Fibroblast of skin of left quadriceps (primary cell): ENCODE data around the gene ZNF420.
"Not testable (repeated sequence)": the region's sequence is repeated elsewhere in the genome, so short reads cannot be mapped to it uniquely, and the experiment has no call there.

Experiments used
- DNase-seq, 2 experiments: peaks; one replicate each; pipeline ENCODE4 v3.0.0-alpha.2; 2013; ENCODE audit warnings: low read depth in 2 of 2

Gene ZNF420

DNA sequence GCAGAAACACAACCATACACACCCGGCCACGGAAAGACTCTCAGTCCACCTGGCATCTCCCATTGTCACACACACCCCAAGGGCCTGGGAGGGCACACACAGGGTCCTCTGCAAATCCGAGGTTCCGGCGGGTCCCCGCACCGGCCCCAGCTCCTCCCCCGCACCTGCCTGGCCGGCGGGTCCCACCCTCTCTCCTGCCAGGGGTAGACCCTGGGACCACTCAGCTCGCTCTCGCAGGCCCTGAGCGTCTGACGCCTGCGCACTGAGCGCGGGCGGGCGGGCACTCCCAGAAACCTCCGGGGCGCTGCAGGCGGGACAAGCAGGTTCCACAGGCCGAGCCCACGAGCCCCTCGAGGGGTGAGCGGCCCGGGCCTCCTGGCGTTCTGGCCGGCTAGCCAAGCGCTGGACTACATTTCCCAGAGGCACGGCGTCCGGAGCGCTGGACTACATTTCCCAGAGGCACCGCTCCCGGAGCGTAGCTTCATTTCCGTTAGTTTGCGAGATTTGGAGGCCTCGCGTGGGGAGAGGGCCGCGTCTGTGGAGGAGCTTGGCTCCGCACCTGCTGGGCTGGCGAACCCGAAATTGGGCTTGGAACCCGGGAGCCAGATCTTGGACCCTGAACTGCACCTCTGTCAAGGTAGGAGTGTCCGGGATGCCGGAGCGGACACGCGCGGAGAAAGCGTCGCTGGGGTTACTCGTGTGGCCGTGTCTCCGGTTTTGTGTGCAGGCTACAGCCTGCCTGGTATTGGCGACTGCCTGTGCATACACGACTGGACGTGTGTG lies at the start of gene ZNF420:
Gene ZNF420 (plus strand): TSS at position 500 of the 783 bp plus-strand sequence. CDS start 10,686 bp downstream, outside the sequence.
- DNase-seq = peak; percentile 89 to 90

DNA sequence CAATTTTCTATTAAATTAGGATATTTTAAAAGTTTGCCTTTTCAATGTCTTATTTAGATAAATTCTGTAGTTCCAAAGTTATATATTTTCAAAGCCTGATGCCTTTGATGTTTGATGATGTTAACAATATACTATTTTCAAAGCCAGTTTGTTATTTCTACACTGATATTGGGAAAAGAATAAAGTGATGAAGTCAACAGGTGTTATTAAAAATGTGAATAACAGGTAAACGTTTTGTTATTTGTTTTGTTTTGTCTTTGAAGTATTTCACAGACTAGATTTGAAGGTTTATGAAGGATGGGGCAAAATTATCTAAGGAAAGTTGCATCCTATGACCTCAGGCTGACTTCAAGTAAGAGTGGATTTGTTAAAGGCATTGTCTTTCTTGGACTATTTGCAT lies 33.1 kb upstream of the ZNF420 start:
- no peak for DNase-seq

DNA sequence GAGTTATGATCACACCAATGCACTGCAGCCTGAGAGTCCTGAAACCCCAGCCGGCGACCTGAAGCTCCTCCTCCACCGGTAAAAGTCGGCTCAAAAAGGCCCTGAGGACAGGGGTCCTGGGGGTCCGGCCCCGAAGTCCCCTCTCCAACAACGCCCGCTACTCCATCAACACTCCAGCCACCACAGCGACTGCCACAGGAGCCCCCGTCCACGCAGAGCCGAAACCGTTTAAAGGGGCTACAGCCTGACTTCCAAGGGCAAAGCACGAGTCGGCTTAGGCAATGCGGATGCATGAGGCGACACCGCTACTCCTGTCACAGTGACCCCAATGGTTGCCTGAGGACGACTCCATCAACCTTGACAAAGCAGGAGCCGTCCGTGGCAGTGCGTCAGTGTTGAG lies 22.9 kb upstream of the ZNF420 start:
- DNase-seq = no peak

GRCh38 chr19:37056776-37057175 lies 21.5 kb upstream of the ZNF420 start:
- DNase-seq = no peak

- DNase-seq = no peak
Measured at GRCh38 chr19:37059142-37059541, 19.1 kb upstream of the ZNF420 start.

DNA sequence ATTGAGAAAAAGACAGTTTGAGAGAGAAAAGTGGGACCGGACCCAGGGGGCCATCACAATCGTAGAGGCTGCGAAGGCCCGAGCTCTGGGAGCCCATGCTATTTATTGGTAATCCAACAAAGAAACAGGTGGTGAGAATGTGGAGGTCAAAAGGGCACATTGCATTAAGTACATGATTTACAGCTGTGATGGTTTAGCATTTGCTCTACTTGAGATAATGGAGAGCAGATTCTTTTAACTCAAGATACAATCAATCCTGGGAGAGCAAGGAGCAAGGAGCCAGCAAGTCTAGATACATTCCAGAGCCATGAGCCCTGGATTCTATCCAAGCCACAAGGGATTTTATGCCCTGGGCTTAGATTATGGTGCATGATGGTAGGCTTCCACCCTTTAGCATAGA lies 13.3 kb upstream of the ZNF420 start:
- DNase-seq = not testable (repeated sequence)

DNA sequence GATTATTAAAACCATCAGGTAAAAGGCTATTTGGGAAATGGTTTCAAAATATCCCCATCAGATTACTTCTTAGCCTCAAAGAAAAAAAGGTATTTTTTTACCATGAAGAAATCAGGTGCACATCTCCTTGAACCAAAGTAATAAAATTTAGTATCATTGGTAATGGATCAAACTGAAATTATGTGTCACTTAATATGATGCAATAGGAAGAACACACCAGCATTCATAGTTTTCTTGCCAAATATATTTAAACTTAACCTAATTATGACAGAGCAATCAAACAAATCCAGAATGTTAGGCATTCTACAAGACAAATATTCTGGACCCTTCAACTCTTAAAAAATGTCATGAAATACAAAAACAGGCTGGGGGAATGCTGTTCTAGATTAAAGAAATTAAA lies 4.1 kb upstream of the ZNF420 start:
- DNase-seq = no peak

DNA sequence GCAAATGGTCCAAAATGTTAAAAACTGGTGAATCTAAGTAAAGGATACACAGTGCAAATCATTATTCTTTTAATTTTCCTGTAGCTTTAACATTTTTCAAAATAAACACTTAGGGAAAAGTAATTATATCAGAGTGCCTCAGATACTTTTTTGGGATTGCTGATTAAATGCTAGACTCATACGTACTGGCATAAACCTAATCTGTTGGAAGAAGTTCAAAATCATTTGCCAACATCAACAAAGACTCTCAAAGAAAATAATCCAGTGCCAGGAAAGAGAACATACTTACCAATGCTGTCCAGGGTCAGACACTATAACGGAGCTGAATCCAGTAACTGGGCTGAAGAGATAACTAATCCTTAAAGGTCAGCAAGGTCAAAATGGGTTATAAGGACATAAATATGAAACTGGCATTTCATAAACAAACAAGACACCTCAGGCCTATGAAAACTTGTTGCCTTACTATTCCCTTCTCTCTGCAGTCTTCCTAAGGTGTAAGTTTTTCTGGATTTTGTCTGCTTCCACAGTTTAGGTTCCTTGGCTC lies 3.3 kb upstream of the ZNF420 start:
- no peak for DNase-seq

DNA sequence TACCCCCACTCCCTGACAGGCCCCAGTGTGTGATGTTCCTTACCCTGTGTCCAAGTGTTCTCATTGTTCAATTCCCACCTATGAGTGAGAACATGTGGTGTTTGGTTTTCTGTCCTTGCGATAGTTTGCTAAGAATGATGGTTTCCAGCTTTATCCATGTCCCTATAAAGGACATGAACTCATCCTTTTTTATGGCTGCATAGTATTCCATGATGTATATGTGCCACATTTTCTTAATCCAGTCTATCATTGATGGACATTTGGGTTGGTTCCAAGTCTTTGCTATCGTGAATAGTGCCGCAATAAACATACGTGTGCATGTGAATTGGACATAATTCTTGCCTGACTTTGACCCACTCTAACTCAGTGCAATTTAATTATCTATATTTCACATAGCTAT lies 1.7 kb upstream of the ZNF420 start:
- DNase-seq = not testable (repeated sequence)

DNA sequence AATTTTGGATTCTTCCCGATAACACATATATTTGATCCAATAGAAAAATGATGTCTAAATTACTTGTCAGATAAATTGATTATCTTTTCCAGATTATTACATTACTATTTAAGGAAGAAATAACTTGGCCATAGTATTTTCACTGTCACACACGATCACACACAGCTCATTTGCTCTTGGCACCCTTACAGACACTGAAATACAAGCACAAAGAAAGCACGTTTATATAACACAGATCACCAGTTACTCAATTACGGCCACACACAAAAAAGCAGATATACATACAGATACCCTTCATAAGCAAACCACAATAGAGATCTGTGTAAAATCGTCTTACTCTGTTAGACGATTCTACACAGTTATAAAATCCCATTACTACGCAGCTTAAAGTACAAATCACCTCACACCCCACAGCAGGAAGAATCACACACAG lies 716 bp upstream of the ZNF420 start:
- no peak for DNase-seq

DNA sequence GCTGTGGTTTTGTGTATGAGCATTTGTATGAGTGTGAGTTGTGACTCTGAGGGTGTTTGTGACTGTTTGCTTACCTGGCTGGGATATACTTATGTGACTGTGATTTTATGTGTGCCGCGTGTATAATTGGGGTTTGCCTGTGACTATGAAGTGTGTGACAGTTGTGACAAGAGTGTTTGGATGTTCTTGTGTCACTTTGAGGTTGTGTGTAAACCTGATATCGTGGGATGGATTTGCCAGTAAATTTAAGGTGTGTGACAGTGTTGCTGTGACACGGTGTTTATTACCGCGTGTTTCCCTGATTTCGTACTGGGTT lies 442 bp downstream of the ZNF420 start:
- no peak for DNase-seq

GRCh38 chr19:37079238-37079637 lies 1.0 kb downstream of the ZNF420 start:
- DNase-seq = no peak

DNA sequence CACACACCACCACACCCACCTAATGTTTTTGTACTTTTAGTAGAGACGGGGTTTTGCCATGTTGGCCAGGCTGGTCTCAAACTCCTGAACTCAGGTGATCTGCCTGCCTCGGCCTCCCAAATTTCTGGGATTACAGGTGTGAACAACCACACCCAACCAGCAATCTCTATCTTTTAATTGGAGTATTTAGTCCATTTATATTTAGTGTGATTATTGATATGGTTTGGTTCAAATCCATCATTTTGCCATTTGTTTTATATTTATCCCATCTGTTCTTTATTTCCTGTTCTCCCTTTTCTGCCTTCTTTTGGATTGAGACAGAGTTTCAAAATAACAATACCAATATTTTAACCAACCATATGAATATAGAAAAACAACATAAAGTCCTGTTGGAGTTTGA lies 4.1 kb downstream of the ZNF420 start:
- DNase-seq = no peak

DNA sequence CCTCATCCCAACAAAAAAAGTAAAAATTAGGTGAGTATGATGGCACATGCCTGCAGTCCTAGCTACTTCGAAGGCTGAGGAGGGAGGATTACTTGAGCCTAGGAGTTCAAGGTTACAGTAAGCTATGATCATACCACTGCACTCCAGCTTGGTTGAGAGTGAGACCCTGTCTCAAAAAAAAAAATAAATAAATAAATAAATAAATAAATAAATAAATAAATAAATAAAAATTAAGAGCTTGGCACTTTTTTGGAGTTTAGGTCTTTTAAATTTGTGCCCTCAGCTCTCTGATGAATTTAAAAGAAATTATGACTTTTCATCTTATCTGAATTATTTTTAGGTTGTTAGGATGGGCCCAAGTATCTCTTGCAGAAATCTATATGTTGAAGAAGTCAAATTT lies 8.9 kb downstream of the ZNF420 start:
- no peak for DNase-seq

DNA sequence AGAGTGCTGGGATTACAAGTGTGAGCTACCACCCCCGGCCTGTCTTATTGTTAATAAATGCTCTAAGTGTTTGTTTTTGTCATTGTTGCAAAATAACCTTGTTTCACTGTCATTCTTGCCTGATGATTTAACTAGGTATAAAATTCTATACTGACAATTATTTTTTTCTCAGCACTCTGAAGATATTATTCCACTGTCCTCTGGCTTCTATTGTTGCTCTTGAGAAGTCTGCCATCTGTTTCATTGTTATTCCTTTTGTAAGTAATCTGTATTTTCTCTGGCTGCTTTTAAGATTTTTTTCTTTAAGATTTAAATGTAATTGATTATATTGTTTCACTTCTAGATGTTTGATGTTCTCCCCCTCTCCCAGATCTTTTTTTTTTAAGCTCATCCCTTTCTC lies 17.6 kb downstream of the ZNF420 start:
- DNase-seq = no peak

DNA sequence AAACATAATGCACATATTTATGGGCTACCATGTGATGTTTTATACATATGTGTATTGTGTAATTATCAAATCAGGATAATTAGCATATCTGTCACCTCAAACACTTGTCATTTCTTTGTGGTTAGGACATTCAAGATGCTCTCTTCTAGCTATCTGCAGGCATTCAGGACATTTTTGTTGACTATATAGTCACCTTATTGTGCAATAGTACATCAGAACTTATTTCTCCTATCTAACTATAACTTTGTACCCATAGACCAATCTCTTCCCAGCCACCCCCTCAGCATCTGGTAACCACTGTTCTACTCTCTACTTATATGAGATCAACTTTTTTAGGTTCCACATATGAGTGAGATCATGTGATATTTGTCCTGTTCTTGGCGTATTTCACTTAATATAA lies 20.3 kb downstream of the ZNF420 start:
- DNase-seq = no peak

- not testable (repeated sequence) for DNase-seq
Measured at GRCh38 chr19:37104135-37104534, 25.9 kb downstream of the ZNF420 start.

DNA sequence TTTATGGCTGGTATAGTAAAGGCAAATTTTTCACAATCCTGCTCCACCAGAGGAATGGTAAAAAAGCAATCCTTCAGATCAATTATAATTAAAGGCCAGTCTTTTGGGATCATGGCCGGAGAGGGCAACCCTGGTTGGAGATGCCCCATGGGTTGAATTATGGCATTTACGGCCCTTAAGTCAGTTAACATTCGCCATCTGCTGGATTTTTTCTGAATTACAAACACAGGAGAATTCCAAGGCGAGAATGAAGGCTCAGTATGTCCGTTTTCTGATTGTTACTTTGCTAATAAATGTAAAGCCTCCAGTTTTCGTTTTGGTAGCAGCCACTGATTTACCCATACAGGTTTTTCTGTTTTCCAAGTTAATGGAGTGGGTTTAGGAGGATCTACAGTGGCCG lies 33.5 kb downstream of the ZNF420 start:
- not testable (repeated sequence) for DNase-seq

DNA sequence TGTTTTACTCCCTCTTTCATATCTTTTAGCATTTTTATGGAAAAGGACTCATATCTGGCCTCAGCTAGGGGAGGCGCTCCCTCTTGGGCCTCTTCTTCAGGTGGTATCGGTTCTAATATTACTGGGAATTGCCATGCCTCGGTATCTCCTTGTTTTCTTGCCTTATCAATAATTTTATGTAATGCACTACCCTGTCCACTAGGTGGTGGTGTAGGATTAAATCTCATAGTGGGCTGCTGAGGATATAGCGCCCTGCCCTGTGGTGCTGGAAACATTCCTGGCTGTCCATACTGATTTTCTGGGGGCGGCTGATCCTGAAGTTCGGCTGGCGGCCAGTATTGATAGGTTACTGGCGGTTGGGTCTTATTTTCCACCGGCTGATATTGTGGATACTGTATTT lies 35.8 kb downstream of the ZNF420 start:
- DNase-seq = no peak

- not testable (repeated sequence) for DNase-seq
Measured at GRCh38 chr19:37122093-37122492, 43.9 kb downstream of the ZNF420 start.

DNA sequence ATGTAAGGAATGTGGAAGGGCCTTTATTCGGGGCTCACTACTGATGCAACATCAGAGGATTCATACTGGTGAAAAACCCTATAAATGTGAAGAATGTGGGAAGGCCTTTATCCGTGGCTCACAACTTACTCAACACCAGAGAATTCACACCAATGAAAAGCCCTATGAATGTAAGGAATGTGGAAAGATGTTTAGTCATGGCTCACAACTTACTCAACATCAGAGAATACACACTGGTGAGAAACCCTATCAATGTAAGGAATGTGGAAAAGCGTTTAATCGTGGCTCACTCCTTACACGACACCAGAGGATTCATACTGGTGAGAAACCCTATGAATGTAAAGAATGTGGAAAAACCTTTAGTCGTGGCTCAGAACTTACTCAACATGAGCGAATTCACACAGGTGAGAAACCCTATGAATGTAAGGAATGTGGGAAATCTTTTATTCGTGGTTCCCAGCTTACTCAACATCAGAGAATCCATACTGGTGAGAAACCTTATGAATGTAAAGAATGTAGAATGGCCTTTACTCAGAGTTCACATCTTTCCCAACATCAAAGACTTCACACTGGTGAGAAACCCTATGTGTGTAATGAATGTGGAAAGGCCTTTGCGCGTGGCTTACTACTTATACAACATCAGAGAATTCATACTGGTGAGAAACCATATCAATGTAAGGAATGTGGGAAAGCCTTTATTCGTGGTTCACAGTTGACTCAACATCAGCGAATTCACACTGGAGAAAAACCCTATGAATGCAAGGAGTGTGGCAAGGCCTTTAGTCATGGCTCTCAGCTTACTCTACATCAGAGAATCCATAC lies 50.0 kb downstream of the ZNF420 start:
- no peak for DNase-seq

GRCh38 chr19:37128821-37129177 lies 50.6 kb downstream of the ZNF420 start:
- DNase-seq = no peak

GRCh38 chr19:37136111-37136510 lies 57.9 kb downstream of the ZNF420 start:
- no peak for DNase-seq
